SIG-M5 treated with dmso at 0.1 percent for 504 hours (cell line): ENCODE data around the gene AMMECR1L.
A peak's percentile ranks its signal among the peaks of the same experiment; 100 is the strongest.
"Not testable (repeated sequence)": the region's sequence is repeated elsewhere in the genome, so short reads cannot be mapped to it uniquely, and the experiment has no call there.

Experiments used
- DNase-seq: peaks from one replicate; lab custom pipeline; 2025; ENCODE audit not compliant: unreplicated experiment; lab: John Stamatoyannopoulos, UW

Gene AMMECR1L

DNA sequence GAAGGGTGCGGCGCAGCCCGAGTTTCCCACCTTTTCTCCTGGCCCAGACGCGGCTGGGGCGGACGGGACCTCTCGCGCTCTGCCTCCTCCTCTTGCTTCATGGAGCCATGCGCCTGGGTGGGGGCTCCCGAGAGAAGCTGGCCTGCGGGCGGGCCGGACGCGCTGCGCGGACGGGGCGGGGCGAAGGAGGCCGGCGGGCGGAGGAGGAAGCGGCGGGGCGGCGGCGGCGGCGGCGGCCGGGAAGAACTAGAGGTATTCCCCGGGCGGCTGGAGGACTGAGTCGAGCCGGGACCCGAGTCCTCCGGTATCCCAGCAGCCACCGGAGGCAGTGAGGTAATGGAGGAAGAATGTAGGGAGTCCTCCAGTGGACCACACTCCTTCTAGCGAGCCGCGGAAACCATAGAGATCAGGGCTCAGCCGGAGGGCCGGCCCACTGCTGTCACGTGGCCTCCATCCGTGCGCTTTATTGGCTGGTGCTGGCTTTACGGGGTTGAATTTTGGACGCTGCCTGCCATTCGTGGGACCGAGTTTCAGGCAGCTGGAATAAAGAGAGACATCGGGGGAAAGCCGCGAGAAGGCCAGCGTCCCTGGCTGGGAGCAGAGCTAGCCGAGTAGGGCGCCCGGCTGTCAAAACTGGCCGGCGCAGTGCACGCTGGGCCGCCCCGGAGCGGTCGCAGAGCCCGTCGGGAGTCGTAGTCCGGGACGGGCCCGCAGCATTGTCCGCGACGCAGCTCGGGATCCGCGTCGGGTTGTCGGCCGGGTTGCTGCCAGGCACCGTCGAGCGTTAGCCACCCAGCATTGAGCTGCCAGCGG lies at the start of gene AMMECR1L:
Gene AMMECR1L, minus strand, starts transcription at position 177 of the 813 bp plus-strand sequence. CDS start 11,722 bp downstream, outside the sequence.
- peak; percentile 60 for DNase-seq

- DNase-seq = no peak
Measured at GRCh38 chr2:127935337-127935736, 49.6 kb upstream of the AMMECR1L start.

GRCh38 chr2:127932199-127932876 lies 46.6 kb upstream of the AMMECR1L start:
- no peak for DNase-seq

- no peak for DNase-seq
Measured at GRCh38 chr2:127929449-127929848, 43.7 kb upstream of the AMMECR1L start.

DNA sequence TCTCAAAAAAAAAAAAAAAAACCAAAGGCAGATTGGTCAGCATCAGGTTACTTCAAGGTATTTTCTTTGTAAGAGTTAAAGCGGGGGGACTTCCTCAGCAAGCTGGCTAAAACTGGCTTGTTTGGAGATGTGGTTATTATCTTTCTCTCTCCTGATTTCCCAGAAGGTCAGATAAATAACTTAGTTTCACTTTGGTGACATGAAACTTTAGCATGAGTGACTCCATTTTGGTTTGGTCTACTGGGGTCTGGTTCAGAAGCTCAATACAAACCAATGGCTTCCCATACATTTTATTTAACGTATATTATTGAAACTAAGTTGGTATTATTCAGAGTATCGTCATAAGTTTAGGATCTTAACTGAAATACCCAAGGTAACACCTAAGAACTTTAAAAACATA lies 41.6 kb upstream of the AMMECR1L start:
- DNase-seq = no peak

GRCh38 chr2:127917916-127918315 lies 32.2 kb upstream of the AMMECR1L start:
- DNase-seq = no peak

GRCh38 chr2:127913808-127914457 lies 28.2 kb upstream of the AMMECR1L start:
- no peak for DNase-seq

DNA sequence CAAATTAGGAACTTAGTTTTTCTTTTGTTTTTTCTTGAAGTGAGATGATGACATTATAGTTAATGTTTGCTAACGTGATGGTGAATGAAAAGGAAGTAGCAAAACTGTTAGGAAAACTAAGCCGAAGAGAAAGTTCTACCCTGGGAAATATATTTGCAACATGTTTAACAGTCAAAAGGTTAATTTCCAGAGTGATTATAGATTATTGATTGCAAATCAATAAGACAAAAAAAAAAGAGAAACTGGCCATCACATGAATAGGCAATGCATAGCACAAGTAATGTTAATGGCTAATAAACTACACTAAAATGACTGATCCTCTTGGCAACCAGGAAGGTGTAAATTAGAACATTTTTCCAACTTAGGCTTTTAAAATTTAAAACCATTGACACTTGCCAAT lies 26.0 kb upstream of the AMMECR1L start:
- DNase-seq = no peak

DNA sequence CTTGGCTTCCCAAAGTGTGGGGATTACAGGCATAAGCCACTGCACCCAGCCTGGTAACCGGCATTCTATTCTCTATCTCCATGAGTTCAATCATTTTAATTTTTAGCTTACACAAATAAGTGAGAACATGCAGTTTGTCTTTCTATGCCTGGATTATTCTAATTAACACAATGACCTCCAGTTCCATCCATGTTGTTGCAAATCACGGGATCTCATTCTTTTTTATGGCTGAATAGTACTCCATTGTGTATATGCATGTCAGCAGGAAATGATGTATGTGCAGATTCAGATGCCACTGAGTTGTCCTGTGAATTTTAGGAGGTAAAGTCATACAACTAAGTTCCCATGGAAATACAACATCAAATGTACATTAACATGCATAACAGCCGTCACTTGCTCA lies 24.7 kb upstream of the AMMECR1L start:
- DNase-seq = no peak

GRCh38 chr2:127909019-127909418 lies 23.3 kb upstream of the AMMECR1L start:
- no peak for DNase-seq

DNA sequence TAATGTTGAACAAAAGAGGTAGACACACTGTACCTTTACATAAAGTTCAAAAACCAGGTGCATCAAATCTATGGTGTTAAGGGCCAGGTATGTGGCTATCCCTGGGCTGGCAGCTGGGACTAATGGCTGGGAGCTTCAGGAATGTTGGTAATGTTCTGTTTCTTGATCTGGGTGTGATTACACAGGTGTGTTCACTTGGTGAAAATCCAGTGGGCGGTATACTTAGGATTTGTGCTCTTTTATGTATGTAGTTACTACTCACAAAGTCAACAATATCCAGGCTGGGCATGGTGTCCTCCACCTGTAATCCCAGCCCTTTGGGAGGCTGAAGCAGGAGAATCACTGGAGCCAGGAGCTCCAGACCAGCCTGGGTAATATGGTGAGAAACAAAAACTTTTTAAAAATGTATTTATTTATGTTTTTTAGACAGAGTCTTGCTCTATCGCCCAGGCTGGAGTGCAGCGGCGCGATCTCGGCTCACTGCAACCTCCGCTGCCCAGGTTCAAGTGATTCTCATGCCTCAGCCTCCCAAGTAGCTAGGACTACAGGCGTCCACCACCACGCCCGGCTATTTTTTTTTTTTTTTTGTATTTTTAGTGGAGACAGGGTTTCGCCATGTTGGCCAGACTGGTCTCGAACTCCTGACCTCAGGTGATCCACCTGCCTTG lies 22.1 kb upstream of the AMMECR1L start:
- not testable (repeated sequence) for DNase-seq

- DNase-seq = no peak
Measured at GRCh38 chr2:127906206-127906926, 20.6 kb upstream of the AMMECR1L start.

DNA sequence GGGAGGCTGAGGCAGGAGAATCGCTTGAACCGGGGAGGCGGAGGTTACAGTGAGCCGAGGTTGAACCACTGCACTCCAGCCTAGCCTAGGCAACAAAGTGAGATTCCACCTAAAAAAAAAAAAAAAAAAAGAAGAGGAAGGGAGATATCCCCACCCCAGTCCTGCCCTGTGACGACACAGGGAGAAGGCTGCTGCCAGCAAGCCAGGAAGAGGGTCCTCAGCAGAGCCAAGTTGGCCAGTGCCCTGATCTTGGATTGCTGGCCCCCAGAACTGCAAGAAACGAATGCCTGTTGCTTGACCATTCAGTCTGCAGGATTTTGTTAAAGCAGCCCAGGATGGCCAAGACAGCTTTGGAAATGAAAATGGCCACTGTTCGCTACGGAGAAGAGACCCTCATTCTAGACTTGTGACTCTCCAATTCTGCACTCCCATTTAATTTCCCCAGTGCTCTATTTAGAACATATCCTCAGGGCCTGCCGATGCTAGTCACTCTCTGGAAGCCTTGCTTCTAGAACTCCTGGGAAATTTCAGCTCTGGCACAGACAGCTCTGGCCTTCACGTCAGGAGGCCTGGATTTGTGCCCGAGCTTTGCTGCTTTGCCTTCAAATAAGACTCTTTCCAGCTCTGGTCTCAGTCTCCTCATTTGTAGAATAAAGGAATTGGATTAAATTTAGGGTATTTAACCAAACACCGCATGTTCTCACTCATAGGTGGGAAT lies 15.7 kb upstream of the AMMECR1L start:
- no peak for DNase-seq

GRCh38 chr2:127897531-127898211 lies 11.9 kb upstream of the AMMECR1L start:
- DNase-seq = no peak

GRCh38 chr2:127893494-127893893 lies 7.7 kb upstream of the AMMECR1L start:
- no peak for DNase-seq

DNA sequence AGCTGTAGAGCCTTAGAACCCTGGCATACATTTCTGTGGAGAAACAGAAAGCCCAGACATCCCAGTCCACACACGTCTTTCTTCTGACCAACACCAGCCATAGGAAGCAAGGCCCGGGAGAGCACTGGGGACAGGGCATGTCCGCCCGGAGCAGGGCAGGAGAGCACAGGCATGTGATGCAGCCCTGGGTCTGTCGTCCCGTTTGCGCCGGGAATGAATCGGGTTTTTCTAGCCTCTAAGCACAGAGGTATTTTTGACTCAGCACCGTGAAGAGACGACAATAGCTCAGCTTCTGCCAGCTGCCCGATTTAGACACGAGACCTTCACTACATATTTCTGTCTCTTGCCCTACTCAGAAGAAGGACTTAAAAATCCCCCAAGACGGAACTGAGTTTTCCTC lies 7.3 kb upstream of the AMMECR1L start:
- DNase-seq = no peak

- DNase-seq = no peak
Measured at GRCh38 chr2:127891811-127892210, 6.1 kb upstream of the AMMECR1L start.

DNA sequence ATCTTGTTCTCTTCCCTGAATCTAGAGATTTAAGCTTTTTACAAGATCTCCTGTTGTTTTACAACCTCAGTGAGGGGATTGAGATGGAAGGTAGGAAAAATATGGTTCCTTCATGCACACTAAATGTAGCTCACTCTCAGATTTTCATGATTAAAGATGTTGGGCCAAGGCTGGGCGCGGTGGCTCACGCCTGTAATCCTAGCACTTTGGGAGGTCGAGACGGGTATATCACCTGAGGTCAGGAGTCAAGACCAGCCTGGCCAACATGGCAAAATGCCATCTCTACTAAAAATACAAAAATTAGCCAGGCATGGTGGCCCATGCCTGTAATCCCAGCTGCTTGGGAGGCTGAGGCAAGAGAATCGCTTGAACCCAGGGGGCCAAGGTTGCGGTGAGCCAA lies 5.0 kb upstream of the AMMECR1L start:
- not testable (repeated sequence) for DNase-seq

GRCh38 chr2:127888772-127889171 lies 3.0 kb upstream of the AMMECR1L start:
- no peak for DNase-seq

DNA sequence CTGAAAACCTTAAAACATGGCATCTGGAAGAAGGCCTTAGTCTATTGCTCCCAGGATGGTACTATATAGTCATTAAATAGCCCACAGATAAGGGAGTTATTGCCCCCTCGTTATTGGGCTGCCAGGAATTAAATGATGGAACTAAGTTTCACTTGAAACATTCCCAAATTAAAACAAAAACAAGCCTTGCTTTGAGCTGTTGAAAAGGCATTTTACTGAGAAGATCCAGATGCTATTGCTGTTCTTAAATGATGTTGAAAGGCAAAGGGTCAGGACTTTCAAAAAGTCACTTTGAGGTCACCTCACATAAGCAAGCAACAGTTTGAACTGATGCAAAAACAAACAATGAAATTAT lies 2.0 kb upstream of the AMMECR1L start:
- DNase-seq = no peak
